Spleen (tissue), 11 donors: ENCODE results near the gene SLC30A4. TPM values are rescaled to one million over a fixed set of nuclear protein-coding genes. Genes with fewer than 3 reads are reported as not detected.

Experiments
- DNase-seq: peaks from one replicate; pipeline ENCODE4 v3.0.0-alpha.2; 2020
- H3K27ac ChIP-seq, 8 donors: fragments of 200-600 bp; sonication (generic) in 7 of 8; 1 replicate in 4 of 8; 2 replicates in 4 of 8; pipeline versions ENCODE4 v1.5.0 to v1.8.0; 2016 to 2021; ENCODE audit warnings: inconsistent platforms in 4 of 8, mild to moderate bottlenecking in 4 of 8, moderate library complexity in 1 of 8
- H3K27me3 ChIP-seq, 7 donors: fragments of 200-600 bp; sonication (generic) in 6 of 7; replicated peaks in 1 of 7; 1 replicate in 4 of 7; 2 replicates in 3 of 7; pipeline versions ENCODE4 v1.5.0 to v1.8.0; 2016 to 2021; ENCODE audit warnings: inconsistent platforms in 3 of 7, mild to moderate bottlenecking in 1 of 7
- H3K36me3 ChIP-seq, 6 donors: fragments of 200-600 bp; sonication (generic) in 5 of 6; 1 replicate in 4 of 6; 2 replicates in 2 of 6; pipeline versions ENCODE4 v1.5.0 to v1.8.0; 2016 to 2021; ENCODE audit warnings: inconsistent platforms in 2 of 6
- H3K4me1 ChIP-seq, 6 donors: fragments of 200-600 bp; sonication (generic) in 5 of 6; 1 replicate in 3 of 6; 2 replicates in 3 of 6; pipeline versions ENCODE4 v1.5.0 to v1.8.0; 2016 to 2021; ENCODE audit warnings: inconsistent platforms in 3 of 6
- H3K4me3 ChIP-seq, 8 donors: fragments of 200-600 bp; sonication (generic) in 7 of 8; 1 replicate in 4 of 8; 2 replicates in 4 of 8; pipeline versions ENCODE4 v1.5.0 to v1.8.0; 2016 to 2021; ENCODE audit warnings: inconsistent platforms in 4 of 8, mild to moderate bottlenecking in 4 of 8, moderate library complexity in 2 of 8
- H3K9me3 ChIP-seq, 8 donors: fragments of 200-600 bp; sonication (generic) in 7 of 8; 1 replicate in 4 of 8; 2 replicates in 4 of 8; pipeline versions ENCODE4 v1.5.0 to v1.8.0; 2016 to 2021; ENCODE audit warnings: inconsistent platforms in 4 of 8
- CTCF ChIP-seq, 11 experiments: fragments of 200-600 bp in 7 of 11; fragments of 450-650 bp in 4 of 11; sonication (generic) in 4 of 11; IDR thresholded peaks in 8 of 11; conservative IDR thresholded peaks in 3 of 11; 1 replicate in 7 of 11; 2 replicates in 4 of 11; pipeline versions ENCODE4 v1.4.0 to v1.8.0; 2016 to 2021; ENCODE audit warnings: antibody characterized with exemption in 11 of 11, inconsistent platforms in 4 of 11, mild to moderate bottlenecking in 1 of 11
- POLR2A ChIP-seq, 3 donors: fragments of 450-650 bp; IDR thresholded peaks; one replicate each; pipeline ENCODE4 v1.5.1; 2017; ENCODE audit warnings: antibody characterized with exemption in 3 of 3, mild to moderate bottlenecking in 1 of 3
- POLR2AphosphoS5 ChIP-seq, 3 donors: sonication (generic); formaldehyde crosslinking; IDR thresholded peaks; one replicate each; pipeline ENCODE4 v1.5.1; 2017; ENCODE audit warnings: antibody characterized with exemption in 3 of 3
- WGBS, 5 donors: extraction: QIAGEN DNeasy Blood & Tissue Kit in 3 of 5; methylation state at CpG; one replicate each; pipeline versions ENCODE4 v1.1.5 to v1.1.7; 2013 to 2018; 5-methylcytosine and 5-hydroxymethylcytosine counted together
- intact Hi-C: fragments of 100-400 bp; cut with DNase I; formaldehyde crosslinking; loops from one replicate; pipeline ENCODE4 v1.15.0; 2023; ENCODE audit warnings: low total_unique reads
- polyA plus RNA-seq, 3 donors: library from polyadenylated mRNA; stranded (reverse); fragments of 200-250 nt; gene quantifications; one replicate each; pipeline ENCODE4 v1.2.1, GENCODE V29; 2013
- small RNA-seq, 4 donors: library from RNA; depleted of rRNA; stranded (forward); fragments of <200 nt; gene quantifications; one replicate each; pipeline ENCODE3, GENCODE V24; 2016
- total RNA-seq, 7 donors: library from RNA; depleted of rRNA in 3 of 7; stranded (reverse); fragments of >200 nt in 3 of 7; fragmentation: NEBNext Ultra II Directional in 4 of 7; extraction: Animal tissue kit (Norgen Biotek cat#: 25700) in 4 of 7; gene quantifications; one replicate each; pipeline versions ENCODE4 v1.1.0 to v1.2.1, GENCODE V29; 2016 to 2021
- donor health status: healthy with polysubstance abuse.
- donor health status: DM: no; HTN: no; CAD: no; lungs with moderate emphysema.
- donor health status: DM: no; HTN: no; CAD: no.
- donor health status: Bipolar disorder and iron deficiency.
- donor health status: healthy.
- donor health status: DM: no; HTN: no; CAD: no.
- donor health status: DM: yes; HTN: yes; CAD: no.

SLC30A4 gene
- total and polyA plus RNA-seq, 10 donors = 1.0 to 11.8 (median 7.8) TPM

- intact Hi-C loops = no loop called here
- Histone ChIP-seq H3K27ac (no peak overlapping the region), H3K4me3 (peak overlapping the region; percentile 28 to 72 (median 45)), H3K36me3 (no peaks in the 10 kb centered on the region), H3K27me3 (peaks cover 0 to 12% (median 0%) of the 10 kb centered on the region in 7 donors), H3K9me3 (no peaks in the 10 kb centered on the region), H3K4me1 (peaks cover 0 to 13% (median 9%) of the 10 kb centered on the region in 6 donors)
- 11 to 22% (median 13%) methylated on average over 49 to 73 of the region's 73 CpGs for WGBS, 5 donors
- peak; percentile 94 for DNase-seq
- peak; percentile 82 to 99 (median 99) for TF ChIP-seq CTCF (IDR thresholded peaks at IDR 0.05 in 8 of 11, conservative IDR thresholded peaks at IDR 0.05 in 3 of 11)
- no peak for TF ChIP-seq POLR2A (IDR thresholded peaks at IDR 0.05)
- peak in 2 of 3 donors; percentile 42 to 67 for TF ChIP-seq POLR2AphosphoS5 (IDR thresholded peaks at IDR 0.05)
These were observed 92.4 kb downstream of the SLC30A4 start for GRCh38 chr15:45429941-45430792.

Small RNA genes within 50 kb of the gene (small RNA-seq; reads per million reads assigned to genes)
- gene DPPA5P2 (0 reads per million in 4 donors), gene SNORA41B (0 reads per million in 4 donors)

Other genes starting within 250 kb of the SLC30A4 start
- 10 to 100 TPM; 33.4 to 69.4 (median 41.0) TPM for gene GATM, start 144.2 kb downstream of the SLC30A4 start, total RNA-seq
- 10 to 100 TPM; 19.3 to 37.2 (median 33.0) TPM for gene GATM, start 144.2 kb downstream of the SLC30A4 start, polyA plus RNA-seq
- 10 to 100 TPM; 43.1 to 67.3 (median 50.7) TPM for gene BLOC1S6, start 64.6 kb upstream of the SLC30A4 start, total RNA-seq
- gene BLOC1S6, start 64.6 kb upstream of the SLC30A4 start, polyA plus RNA-seq = 10 to 100 TPM; 18.6 to 30.5 (median 20.8) TPM
- 10 to 100 TPM; 52.2 to 79.6 (median 62.2) TPM for gene SQOR, start 112.3 kb upstream of the SLC30A4 start, total RNA-seq
- gene SQOR, start 112.3 kb upstream of the SLC30A4 start, polyA plus RNA-seq = 10 to 100 TPM; 21.5 to 39.7 (median 29.1) TPM